A673 (cell line): Measurements from ENCODE around the gene AQP7.

Source experiments
- CTCF ChIP-seq: fragments of 300-800, 200-600 bp; sonication (generic); conservative IDR thresholded peaks from 2 replicates; pipeline ENCODE4 v1.5.1; 2017; ENCODE audit warnings: low read depth, mild to moderate bottlenecking, antibody characterized with exemption, low read length, moderate library complexity, mixed read lengths
- EZH2 ChIP-seq: fragments of 200-600 bp; sonication (generic); IDR thresholded peaks from 2 replicates; pipeline ENCODE4 v1.6.1; 2017; ENCODE audit warnings: borderline replicate concordance, low read depth, mild to moderate bottlenecking, mixed read lengths, antibody characterized with exemption, low read length; ENCODE audit not compliant: poor library complexity, severe bottlenecking

- TF ChIP-seq CTCF = no peak
- no peak for TF ChIP-seq EZH2
These were observed 14.6 kb upstream of the AQP7 start for GRCh38 chr9:33416996-33417395.
